ENCODE data around the gene RALBP1. TPM values are rescaled to one million over a fixed set of nuclear protein-coding genes. Genes with fewer than 3 reads are reported as not detected.

The RALBP1 gene
- total and polyA plus RNA-seq, 9 of the 15 experiments (the other 6 are each of a cell fraction or from before 2014, with no cell fraction given) = 10.9 to 70.0 (median 61.3) TPM

DNA sequence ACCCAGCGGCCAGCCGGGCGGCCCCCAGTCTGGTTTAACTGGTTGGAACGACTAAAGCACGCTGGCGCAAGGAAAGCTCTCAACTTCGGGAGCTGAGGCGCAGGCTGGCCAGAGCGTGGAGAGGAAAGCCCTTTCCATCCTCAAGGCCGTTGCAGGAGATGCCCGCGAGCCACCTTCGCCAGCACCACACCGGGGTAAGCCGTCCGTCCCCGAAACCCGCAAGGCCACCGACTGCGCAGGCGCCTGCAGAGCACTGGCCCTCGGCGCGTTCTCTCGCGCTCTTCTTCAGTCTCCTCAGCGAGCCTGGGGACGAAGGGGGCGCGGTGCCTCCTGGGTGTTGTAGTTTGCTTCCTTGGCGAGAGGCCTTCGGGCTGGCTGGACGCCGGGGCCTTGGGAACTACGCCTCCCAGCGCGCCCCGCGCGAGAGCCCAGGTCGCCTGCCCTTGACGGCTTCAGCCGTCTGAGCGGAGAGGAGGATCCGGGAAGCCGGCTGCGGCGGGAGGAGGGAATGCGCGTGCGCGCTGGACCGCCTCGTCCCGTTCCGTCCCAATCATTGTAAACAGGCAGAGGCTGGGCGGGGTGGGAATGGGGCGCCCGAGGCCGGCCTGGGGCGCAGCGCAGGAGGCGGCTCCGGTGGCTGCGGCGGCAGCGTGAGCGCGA is at the start of gene RALBP1 (continued):
- TF ChIP-seq YY1 (IDR thresholded peaks at IDR 0.05; ENCODE audit: borderline replicate concordance in 1 of 3, control insufficient read depth in 1 of 3, extremely low read depth in 1 of 3, insufficient read depth in 3 of 3, insufficient read length in 1 of 3, insufficient replicate concordance in 2 of 3, low read depth in 1 of 3, low read length in 2 of 3) (peak in 2 of 3 experiments; percentile 62 to 73), MEF2A (IDR thresholded peaks at IDR 0.05; ENCODE audit: control insufficient read depth, low read depth, low read length) (no peak), ZSCAN32 (CRISPR knock-in tag; IDR thresholded peaks at IDR 0.05) (no peak), BRF1 (IDR thresholded peaks at IDR 0.05; ENCODE audit: borderline replicate concordance, extremely low read depth, insufficient read length) (no peak), HOXB6 (CRISPR knock-in tag; IDR thresholded peaks at IDR 0.05; ENCODE audit: borderline replicate concordance) (no peak), GATA2 (CRISPR knock-in tag; IDR thresholded peaks at IDR 0.05) (no peak), ZNF184 (CRISPR knock-in tag; IDR thresholded peaks at IDR 0.05) (no peak), EP400 (IDR thresholded peaks at IDR 0.05) (peak; percentile 92), CCAR2 (IDR thresholded peaks at IDR 0.05; ENCODE audit: low read depth, low read length) (no peak), ZNF253 (CRISPR knock-in tag; conservative IDR thresholded peaks at IDR 0.05) (no peak), ERF (CRISPR knock-in tag; IDR thresholded peaks at IDR 0.05) (peak; percentile 83), ETV5 (CRISPR knock-in tag; IDR thresholded peaks at IDR 0.05; ENCODE audit: low read depth) (no peak; the same call in 1 of the 2 replicates), MCM3 (IDR thresholded peaks at IDR 0.05) (no peak), JUNB (CRISPR knock-in tag; conservative IDR thresholded peaks at IDR 0.05) (0 out of 2 replicates have a peak, but pooled peaks have one; percentile 46), RBBP5 (IDR thresholded peaks at IDR 0.05; ENCODE audit: borderline replicate concordance, insufficient read depth, low read length, poor library complexity, severe bottlenecking) (peak; percentile 98), SRSF7 (optimal IDR thresholded peaks at IDR 0.05; ENCODE audit: low read depth, low read length) (no peak)
- TF ChIP-seq, protein P1, sequence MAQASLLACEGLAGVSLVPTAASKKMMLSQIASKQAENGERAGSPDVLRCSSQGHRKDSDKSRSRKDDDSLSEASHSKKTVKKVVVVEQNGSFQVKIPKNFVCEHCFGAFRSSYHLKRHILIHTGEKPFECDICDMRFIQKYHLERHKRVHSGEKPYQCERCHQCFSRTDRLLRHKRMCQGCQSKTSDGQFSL (CRISPR knock-in tag; IDR thresholded peaks at IDR 0.05) = no peak
- TF ChIP-seq, protein P1 (tag; IDR thresholded peaks at IDR 0.05) = no peak
- TF ChIP-seq, protein P2, sequence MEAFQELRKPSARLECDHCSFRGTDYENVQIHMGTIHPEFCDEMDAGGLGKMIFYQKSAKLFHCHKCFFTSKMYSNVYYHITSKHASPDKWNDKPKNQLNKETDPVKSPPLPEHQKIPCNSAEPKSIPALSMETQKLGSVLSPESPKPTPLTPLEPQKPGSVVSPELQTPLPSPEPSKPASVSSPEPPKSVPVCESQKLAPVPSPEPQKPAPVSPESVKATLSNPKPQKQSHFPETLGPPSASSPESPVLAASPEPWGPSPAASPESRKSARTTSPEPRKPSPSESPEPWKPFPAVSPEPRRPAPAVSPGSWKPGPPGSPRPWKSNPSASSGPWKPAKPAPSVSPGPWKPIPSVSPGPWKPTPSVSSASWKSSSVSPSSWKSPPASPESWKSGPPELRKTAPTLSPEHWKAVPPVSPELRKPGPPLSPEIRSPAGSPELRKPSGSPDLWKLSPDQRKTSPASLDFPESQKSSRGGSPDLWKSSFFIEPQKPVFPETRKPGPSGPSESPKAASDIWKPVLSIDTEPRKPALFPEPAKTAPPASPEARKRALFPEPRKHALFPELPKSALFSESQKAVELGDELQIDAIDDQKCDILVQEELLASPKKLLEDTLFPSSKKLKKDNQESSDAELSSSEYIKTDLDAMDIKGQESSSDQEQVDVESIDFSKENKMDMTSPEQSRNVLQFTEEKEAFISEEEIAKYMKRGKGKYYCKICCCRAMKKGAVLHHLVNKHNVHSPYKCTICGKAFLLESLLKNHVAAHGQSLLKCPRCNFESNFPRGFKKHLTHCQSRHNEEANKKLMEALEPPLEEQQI (IDR thresholded peaks at IDR 0.05) = no peak
- TF ChIP-seq, protein P3, sequence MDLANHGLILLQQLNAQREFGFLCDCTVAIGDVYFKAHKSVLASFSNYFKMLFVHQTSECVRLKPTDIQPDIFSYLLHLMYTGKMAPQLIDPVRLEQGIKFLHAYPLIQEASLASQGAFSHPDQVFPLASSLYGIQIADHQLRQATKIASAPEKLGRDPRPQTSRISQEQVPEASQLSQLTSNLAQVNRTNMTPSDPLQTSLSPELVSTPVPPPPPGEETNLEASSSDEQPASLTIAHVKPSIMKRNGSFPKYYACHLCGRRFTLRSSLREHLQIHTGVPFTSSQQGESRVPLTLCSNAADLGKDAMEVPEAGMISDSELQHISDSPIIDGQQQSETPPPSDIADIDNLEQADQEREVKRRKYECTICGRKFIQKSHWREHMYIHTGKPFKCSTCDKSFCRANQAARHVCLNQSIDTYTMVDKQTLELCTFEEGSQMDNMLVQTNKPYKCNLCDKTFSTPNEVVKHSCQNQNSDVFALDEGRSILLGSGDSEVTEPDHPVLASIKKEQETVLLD (IDR thresholded peaks at IDR 0.05) = peak; percentile 92
- TF ChIP-seq, protein P4, sequence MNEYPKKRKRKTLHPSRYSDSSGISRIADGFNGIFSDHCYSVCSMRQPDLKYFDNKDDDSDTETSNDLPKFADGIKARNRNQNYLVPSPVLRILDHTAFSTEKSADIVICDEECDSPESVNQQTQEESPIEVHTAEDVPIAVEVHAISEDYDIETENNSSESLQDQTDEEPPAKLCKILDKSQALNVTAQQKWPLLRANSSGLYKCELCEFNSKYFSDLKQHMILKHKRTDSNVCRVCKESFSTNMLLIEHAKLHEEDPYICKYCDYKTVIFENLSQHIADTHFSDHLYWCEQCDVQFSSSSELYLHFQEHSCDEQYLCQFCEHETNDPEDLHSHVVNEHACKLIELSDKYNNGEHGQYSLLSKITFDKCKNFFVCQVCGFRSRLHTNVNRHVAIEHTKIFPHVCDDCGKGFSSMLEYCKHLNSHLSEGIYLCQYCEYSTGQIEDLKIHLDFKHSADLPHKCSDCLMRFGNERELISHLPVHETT (CRISPR knock-in tag; conservative IDR thresholded peaks at IDR 0.05 in 1 of 2, IDR thresholded peaks at IDR 0.05 in 1 of 2) = peak in 1 of 2 experiments; percentile 75; a peak in 2 of 4 replicates

Data from K562 (cell line).